NCI-H2107 (cell line): ENCODE measurements around the gene LAMTOR5.
"Not testable (repeated sequence)": the region's sequence is repeated elsewhere in the genome, so short reads cannot be mapped to it uniquely, and the experiment has no call there.

Source experiments
- DNase-seq: peaks from one replicate; lab custom pipeline; 2025; lab: John Stamatoyannopoulos, UW

Gene LAMTOR5

GRCh38 chr1:110426854-110427253 lies 19.4 kb upstream of the LAMTOR5 start:
- DNase-seq, result no peak

DNA sequence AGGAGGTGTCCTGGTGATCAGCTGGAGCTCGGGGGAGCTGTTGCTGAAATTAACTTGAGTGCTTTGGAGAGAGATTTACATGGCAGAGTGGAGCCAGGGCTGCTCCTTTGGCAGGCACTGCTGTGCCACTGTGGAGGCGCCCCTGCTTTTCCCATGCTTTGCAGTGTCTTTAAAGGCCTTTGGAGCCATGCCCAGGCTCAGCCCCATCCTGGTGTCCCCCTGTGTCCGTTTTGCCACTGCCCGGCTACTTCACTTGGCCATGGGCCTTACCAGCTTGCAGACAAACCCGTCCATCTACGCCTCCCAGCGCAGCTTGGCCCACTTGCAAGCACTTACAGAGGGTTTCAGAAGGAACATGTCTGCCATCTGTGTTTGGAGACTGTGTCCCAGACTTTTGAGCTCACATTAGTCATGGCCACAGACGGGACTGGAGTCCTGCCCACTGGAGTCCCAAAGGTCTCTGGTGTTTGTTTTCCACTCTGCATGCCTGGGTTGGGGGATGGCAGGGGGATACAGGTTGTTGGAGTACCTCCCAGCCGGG lies 18.2 kb upstream of the LAMTOR5 start:
- no peak for DNase-seq

GRCh38 chr1:110424699-110425611 lies 17.5 kb upstream of the LAMTOR5 start:
- DNase-seq, result no peak

DNA sequence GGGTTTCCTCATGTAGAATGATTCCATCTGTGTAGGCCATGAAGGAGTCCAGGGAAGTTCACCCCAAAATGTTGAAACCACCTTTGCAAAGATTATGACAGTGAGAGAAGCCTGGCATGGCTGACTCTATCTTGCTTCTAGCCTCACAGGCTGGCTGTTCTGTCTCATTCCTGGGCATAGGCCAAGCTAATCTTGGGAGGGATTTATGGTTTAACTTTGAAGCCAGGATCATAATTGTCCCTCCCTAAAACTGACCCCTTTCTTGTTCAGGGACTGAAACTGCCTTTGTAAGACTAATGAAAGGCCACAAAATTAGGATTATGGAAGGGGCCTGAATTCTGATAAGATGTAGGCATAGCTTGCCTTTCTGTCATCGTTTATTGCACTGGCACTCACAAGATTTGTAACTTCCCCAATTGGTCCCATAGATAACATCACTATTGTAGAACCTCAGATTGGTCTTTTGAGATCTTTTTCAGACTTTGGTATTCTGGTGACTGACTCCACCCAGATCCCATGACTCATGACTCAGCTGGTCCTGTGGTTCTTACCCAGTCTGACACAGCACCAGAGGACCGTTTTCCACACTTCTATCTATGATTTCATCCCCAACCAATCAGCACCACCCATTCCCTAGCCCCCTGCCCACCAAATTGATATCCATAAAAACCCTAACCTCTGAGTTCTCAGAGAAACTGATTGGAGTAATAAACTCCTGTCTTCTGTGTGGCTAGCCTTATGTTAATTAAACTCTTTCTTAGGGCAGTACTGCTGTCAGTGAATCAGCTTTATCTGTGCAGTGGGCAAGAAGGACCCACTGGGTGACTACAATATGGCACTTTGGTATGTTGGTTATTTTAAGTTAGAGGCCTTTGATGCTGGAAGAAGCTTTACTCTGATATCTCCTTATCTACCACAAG lies 13.6 kb upstream of the LAMTOR5 start:
- no peak for DNase-seq

DNA sequence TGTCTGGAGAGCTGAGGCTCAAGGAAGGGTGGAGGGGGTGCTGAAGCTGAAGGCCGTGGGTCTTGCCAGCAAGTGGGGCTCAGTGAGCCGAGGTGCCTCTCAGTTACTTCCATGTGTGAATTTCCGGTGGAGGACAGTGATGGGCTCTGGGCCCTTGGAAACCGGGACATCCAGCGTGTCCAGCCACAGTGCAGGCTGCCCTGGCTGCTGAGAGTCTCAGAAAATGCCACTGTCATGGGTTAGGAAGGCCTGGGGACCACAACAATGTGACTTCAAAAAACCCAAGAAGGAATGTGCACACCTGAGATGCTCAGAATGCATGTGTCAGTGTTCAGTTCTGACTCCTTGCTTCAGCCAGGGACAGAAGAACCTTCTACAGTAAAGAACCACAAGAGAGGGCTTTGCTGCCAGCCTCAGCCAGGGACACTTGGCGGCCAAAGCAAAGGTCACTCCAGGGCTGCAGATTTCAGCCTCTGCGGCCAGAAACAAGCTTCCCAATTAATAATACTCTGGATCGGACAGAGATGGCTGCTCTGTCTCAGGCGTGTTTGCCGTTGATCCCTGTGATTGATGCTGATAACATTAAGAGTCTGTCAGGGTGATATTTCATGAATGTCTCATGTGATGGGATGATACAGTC lies 12.6 kb upstream of the LAMTOR5 start:
- no peak for DNase-seq

DNA sequence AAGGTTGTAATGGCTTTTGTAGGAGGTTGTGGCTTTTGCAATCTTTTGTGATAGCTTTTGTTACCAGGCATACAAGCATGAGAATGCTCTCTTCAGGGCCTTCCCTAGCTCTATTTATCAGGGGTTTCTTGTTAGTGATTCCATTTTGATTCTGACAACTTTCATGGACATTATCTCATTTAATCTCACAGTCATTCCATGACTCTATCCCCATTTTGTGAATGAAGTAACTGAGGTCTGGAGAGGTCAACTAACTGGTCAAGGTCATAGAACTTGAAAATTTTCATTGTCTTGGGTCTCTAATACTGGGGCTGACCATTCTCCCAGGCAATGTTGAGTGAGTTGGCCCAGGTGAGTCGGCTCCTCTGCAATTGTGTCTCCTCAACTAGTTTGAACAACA lies 11.2 kb upstream of the LAMTOR5 start:
- no peak for DNase-seq

DNA sequence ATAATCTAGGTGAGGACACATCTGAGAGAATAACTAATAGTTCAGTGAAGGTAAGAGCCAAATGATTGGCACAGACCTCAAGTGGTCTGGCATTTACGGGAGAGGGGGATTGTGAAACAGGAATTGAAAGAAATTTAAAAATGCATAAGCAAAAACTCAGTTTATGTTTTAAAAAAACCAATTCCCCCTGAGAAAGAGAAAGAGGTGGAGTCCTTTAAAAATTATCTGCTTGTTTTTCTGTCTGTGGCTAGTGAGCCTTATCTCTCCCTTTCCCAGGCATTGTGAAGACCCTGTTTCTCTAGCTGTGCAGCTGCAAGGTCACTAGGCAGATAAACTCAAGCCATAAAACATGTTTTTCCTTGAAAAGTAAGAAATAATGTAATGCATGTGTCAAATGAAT lies 5.6 kb upstream of the LAMTOR5 start:
- not testable (repeated sequence) for DNase-seq

- DNase-seq, result peak; percentile 62
Measured at GRCh38 chr1:110412576-110412975, 5.1 kb upstream of the LAMTOR5 start.

DNA sequence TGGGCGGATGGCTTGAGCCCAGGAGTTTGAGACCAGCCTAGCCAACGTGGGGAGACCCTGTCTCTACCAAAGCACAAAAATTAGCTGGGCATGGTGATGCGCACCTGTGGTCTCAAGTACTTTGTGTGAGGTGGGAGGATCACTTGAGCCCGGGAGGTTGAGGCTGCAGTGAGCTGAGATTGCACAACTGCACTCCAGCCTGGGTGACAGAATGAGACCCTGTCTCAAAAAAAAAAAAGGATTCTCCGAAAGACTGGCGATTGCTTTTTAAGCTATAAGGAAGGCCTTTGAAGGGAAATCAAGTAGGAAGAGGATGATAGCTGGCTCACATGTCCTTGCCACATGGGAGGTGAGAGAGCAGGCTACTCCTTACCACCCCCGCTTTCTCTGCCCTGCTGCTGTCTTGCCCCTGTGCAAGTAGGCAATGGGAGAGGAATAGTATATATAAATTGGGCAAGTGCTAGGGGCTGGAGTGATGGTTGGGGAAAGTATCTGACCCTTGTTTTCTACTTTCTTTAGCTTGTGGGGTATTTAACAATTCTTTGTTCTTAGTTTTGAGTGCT lies 3.8 kb upstream of the LAMTOR5 start:
- DNase-seq, result no peak

- no peak for DNase-seq
Measured at GRCh38 chr1:110409316-110409715, 1.8 kb upstream of the LAMTOR5 start.

DNA sequence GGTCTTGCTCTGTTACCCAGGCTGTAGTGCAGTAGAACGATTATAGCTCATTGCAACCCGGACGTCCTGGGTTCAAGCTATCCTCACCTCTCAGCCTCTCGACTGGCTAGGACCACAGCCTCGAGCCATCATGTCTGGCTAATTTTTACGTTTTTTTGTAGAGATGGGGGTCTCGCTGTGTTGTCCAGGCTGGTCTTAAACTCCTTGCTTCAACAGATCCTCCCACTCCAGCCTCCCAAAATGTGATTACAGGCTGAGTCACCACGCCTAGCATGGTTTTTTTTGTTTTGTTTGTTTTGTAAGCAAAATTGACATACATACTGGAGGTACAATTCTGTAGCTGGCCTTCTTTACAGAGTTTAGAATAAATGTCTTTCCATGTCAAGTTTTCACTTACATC lies 994 bp upstream of the LAMTOR5 start:
- no peak for DNase-seq

DNA sequence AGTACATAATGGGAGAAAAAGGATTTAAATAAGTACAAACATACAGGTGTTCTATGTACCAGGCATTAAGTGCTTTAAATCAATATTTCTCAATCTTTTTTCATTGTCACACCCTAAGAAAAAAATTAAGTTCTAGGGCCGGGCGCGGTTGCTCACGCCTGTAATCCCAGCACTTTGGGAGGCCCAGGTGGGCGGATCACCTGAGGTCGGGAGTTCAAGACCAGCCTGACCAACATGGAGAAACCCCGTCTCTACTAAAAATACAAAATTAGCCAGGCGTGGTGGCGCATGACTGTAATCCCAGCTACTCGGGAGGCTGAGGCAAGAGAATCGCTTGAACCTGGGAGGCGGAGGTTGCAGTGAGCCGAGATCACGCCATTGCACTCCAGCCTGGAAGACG lies 1.1 kb downstream of the LAMTOR5 start:
- not testable (repeated sequence) for DNase-seq

DNA sequence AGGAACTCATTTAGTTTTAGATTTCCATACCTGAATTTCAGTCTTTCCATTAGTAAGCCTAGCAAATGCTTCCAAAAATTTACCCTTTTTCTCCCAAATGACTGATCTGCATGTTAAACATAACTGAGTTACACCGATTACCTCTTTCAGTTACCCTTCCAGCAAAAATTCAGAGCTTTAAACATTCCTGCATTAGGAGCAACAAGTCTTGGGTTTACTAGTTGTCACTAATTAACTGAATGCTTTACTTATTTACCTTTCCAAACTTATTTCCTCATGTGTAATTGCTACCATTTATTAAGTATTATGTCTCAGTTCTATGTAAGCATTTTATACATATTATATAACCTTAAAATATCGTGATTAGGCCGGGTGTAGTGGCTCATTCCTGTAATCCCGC lies 3.1 kb downstream of the LAMTOR5 start:
- DNase-seq, result no peak

- DNase-seq, result no peak
Measured at GRCh38 chr1:110403805-110404204, 3.7 kb downstream of the LAMTOR5 start.

DNA sequence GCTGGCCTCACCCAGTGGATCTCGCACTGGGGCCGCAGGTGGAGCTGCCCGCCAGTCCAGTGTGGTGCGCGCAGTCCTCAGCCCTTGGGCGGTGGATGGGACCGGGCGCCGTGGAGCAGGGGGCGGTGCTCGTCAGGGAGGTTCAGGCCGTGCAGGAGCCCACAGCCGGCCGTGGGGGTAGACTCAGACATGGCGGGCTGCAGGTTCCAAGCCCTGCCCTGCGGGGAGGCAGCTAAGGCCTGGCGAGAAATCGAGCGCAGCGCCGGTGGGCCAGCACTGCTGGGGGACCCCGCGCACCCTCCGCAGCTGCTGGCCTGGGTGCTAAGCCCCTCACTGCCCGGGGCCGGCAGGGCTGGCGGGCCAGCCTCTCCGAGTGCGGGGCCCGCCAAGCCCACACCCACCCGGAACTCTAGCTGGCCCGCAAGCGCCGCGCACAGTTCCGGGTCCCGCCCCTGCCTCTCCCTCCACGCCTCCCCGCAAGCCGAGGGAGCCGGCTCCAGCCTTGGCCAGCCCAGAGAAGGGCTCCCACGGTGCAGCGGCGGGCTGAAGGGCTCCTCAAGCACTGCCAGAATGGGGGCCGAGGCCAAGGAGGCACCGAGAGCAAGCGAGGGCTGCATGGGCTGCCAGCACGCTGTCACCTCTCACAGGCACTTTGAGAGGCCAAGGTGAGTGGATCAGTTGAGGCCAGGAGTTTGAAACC lies 11.1 kb downstream of the LAMTOR5 start:
- DNase-seq, result not testable (repeated sequence)

- DNase-seq, result no peak
Measured at GRCh38 chr1:110394493-110394820, 13.0 kb downstream of the LAMTOR5 start.

- DNase-seq, result no peak
Measured at GRCh38 chr1:110393691-110394492, 13.6 kb downstream of the LAMTOR5 start.

- DNase-seq, result no peak
Measured at GRCh38 chr1:110393286-110393685, 14.2 kb downstream of the LAMTOR5 start.

DNA sequence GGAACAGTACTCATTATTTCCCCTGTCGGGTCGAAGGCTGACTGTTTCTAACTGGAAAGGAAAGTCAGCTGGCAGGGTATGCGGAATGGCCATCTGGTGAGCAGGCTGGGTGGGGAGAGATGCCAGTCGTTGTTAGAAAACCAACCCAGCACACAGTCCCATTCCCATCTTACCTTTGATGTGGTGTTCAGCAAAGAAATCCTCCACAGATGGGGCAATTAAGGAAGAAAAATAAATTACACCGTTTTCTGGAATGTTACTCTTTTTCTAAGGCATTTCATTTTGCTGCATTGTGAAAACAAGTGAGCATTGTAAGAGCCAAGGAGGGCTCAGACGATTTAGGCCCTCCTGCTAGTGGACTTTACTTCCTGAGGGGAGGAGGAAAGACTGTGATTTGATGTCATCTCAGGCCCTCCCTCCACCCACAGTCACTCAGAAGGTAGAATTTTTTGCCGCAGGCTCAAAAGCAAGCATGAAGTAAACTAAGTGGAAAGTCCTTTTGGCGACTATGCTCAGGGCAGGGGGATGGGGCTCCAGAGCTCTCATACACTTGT lies 16.7 kb downstream of the LAMTOR5 start, which contains the start of gene SLC16A4:
SLC16A4 (minus strand) TSS at position 335 of the 554 bp plus-strand sequence. CDS start 1,703 bp downstream, outside the sequence.
- DNase-seq, result no peak

- DNase-seq, result no peak
Measured at GRCh38 chr1:110390096-110390495, 17.4 kb downstream of the LAMTOR5 start.
